Calu3 (cell line): Measurements from ENCODE around the gene PCDHA5. TPM values are rescaled to one million over a fixed set of nuclear protein-coding genes. Genes with fewer than 3 reads are reported as not detected.
"Not testable (repeated sequence)": the region's sequence is repeated elsewhere in the genome, so short reads cannot be mapped to it uniquely, and the experiment has no call there.

Experiments
- BruUV-seq: library from RNA; stranded (reverse); fragments of 400-500 nt; replicated peaks from 2 replicates; lab custom pipeline; 2021; lab: Mats Ljungman, UMichigan
- CTCF ChIA-PET: fragments of 300-600 bp; sonication (Branson Sonifier 250); formaldehyde crosslinking; loops from one replicate; lab custom pipeline; 2022; ENCODE audit warnings: antibody characterized with exemption; lab: Charles Lee
- DNase-seq: peaks from one replicate; pipeline ENCODE4 v3.0.0; 2022
- H3K27ac Mint-ChIP-seq: one replicate; pipeline ENCODE4 v1.8.0; 2022; ENCODE audit warnings: mixed read lengths; ENCODE audit not compliant: unreplicated experiment
- H3K27me3 Mint-ChIP-seq: one replicate; pipeline ENCODE4 v1.8.0; 2022; ENCODE audit warnings: mixed read lengths; ENCODE audit not compliant: unreplicated experiment
- H3K36me3 Mint-ChIP-seq: one replicate; pipeline ENCODE4 v1.8.0; 2022; ENCODE audit warnings: mild to moderate bottlenecking, moderate library complexity, mixed read lengths; ENCODE audit not compliant: insufficient read depth, unreplicated experiment
- H3K4me1 Mint-ChIP-seq: one replicate; pipeline ENCODE4 v1.8.0; 2022; ENCODE audit warnings: mild to moderate bottlenecking, low read depth, mixed read lengths; ENCODE audit not compliant: unreplicated experiment
- H3K4me3 Mint-ChIP-seq: one replicate; pipeline ENCODE4 v1.8.0; 2022; ENCODE audit warnings: mild to moderate bottlenecking, low read depth, moderate library complexity, mixed read lengths; ENCODE audit not compliant: unreplicated experiment
- H3K9me3 Mint-ChIP-seq: one replicate; pipeline ENCODE4 v1.8.0; 2022; ENCODE audit warnings: low read depth, mixed read lengths; ENCODE audit not compliant: unreplicated experiment
- CTCF ChIP-seq: fragments of 200-600 bp; IDR thresholded peaks from one replicate; pipeline ENCODE4 v1.8.0; 2022; ENCODE audit warnings: antibody characterized with exemption; ENCODE audit not compliant: unreplicated experiment
- intact Hi-C: fragments of 100-400 bp; cut with micrococcal nuclease; formaldehyde crosslinking; loops from one replicate; pipeline ENCODE4 v1.10.0; 2022; ENCODE audit not compliant: unreplicated experiment
- total RNA-seq: library from RNA; stranded (reverse); gene quantifications from 2 replicates; pipeline ENCODE4 v1.2.3, GENCODE V29; 2022

Gene PCDHA5
- total RNA-seq, 1 experiment from 2014 or later, result 1.5 TPM

- no TSS peak for BruUV-seq
- no peaks in the 10 kb centered on the region for H3K4me1 Mint-ChIP-seq
- DNase-seq, result no peak
- H3K27ac Mint-ChIP-seq, result no peak overlapping the region
- CTCF ChIA-PET, result no interaction called here
- H3K4me3 Mint-ChIP-seq, result no peak overlapping the region
- TF ChIP-seq CTCF, result no peak
- no peaks in the 10 kb centered on the region for H3K27me3 Mint-ChIP-seq
- peaks cover 12% of the 10 kb centered on the region for H3K9me3 Mint-ChIP-seq
- peaks cover 2% of the 10 kb centered on the region for H3K36me3 Mint-ChIP-seq
- intact Hi-C loops, result no loop called here
These were observed 30.3 kb upstream of the PCDHA5 start for GRCh38 chr5:140791089-140791488.

- Mint-ChIP-seq H3K36me3 (no peaks in the 10 kb centered on the region), H3K4me3 (no peak within 1 kb of the TSS), H3K9me3 (peaks cover 12% of the 10 kb centered on the region), H3K27ac (no peak within 1 kb of the TSS), H3K4me1 (no peaks in the 10 kb centered on the region), H3K27me3 (no peaks in the 10 kb centered on the region)
- no TSS peak for BruUV-seq
- no peak for DNase-seq
- CTCF ChIA-PET, result no interaction called here
- intact Hi-C loops, result no loop called here
- no peak for TF ChIP-seq CTCF
These were observed 26.7 kb upstream of the PCDHA5 start, which contains the start of gene PCDHA2 for GRCh38 chr5:140794595-140795258. Gene PCDHA2, plus strand, starts transcription at chr5:140794852.

GRCh38 chr5:140795259-140795641 lies 26.2 kb upstream of the PCDHA5 start:
- intact Hi-C loops, result no loop called here
- Mint-ChIP-seq H3K36me3 (no peaks in the 10 kb centered on the region), H3K9me3 (peaks cover 12% of the 10 kb centered on the region), H3K4me1 (no peaks in the 10 kb centered on the region), H3K27ac (no peak overlapping the region), H3K27me3 (no peaks in the 10 kb centered on the region), H3K4me3 (no peak overlapping the region)
- CTCF ChIA-PET, result no interaction called here
- BruUV-seq, result no TSS peak
- DNase-seq, result no peak
- TF ChIP-seq CTCF, result no peak

- H3K27ac Mint-ChIP-seq, intact Hi-C loops, DNase-seq, H3K36me3 Mint-ChIP-seq, H3K27me3 Mint-ChIP-seq, H3K4me3 Mint-ChIP-seq, H3K4me1 Mint-ChIP-seq, BruUV-seq, CTCF ChIA-PET: not testable (repeated sequence)
- H3K9me3 Mint-ChIP-seq, result peaks cover 10% of the 10 kb centered on the region
These were observed 25.2 kb upstream of the PCDHA5 start for GRCh38 chr5:140796072-140796717.

- no peak for TF ChIP-seq CTCF
- Mint-ChIP-seq H3K27me3 (no peaks in the 10 kb centered on the region), H3K27ac (no peak overlapping the region), H3K4me1 (no peaks in the 10 kb centered on the region), H3K9me3 (peaks cover 11% of the 10 kb centered on the region), H3K36me3 (no peaks in the 10 kb centered on the region), H3K4me3 (no peak overlapping the region)
- DNase-seq, result no peak
- CTCF ChIA-PET, result no interaction called here
- intact Hi-C loops, result no loop called here
- no TSS peak for BruUV-seq
These were observed 24.7 kb upstream of the PCDHA5 start for GRCh38 chr5:140796718-140797095.
